Lower leg skin (tissue), 3 donors: ENCODE data around the gene NUP62.

Experiments used
- CTCF ChIP-seq, 3 donors: fragments of 450-650 bp; IDR thresholded peaks; one replicate each; pipeline ENCODE4 v1.5.1; 2016; ENCODE audit warnings: antibody characterized with exemption in 3 of 3, mild to moderate bottlenecking in 3 of 3, moderate library complexity in 2 of 3
- POLR2A ChIP-seq, 2 donors: fragments of 450-650 bp; IDR thresholded peaks; one replicate each; pipeline ENCODE4 v1.6.1; 2016 to 2017; ENCODE audit warnings: antibody characterized with exemption in 2 of 2, mild to moderate bottlenecking in 1 of 2, moderate library complexity in 1 of 2

- no peak for TF ChIP-seq CTCF (IDR thresholded peaks at IDR 0.05)
- no peak for TF ChIP-seq POLR2A (IDR thresholded peaks at IDR 0.05)
These were observed 21.4 kb downstream of the NUP62 start for GRCh38 chr19:49907745-49908446.
